Measurements from ENCODE around the gene SMIM32. TPM values are rescaled to one million over a fixed set of nuclear protein-coding genes. Genes with fewer than 3 reads are reported as not detected.

Gene SMIM32
- total and polyA plus RNA-seq, 7 donors: 0.06 to 0.82 (median 0.23) TPM; not detected in 3

DNA sequence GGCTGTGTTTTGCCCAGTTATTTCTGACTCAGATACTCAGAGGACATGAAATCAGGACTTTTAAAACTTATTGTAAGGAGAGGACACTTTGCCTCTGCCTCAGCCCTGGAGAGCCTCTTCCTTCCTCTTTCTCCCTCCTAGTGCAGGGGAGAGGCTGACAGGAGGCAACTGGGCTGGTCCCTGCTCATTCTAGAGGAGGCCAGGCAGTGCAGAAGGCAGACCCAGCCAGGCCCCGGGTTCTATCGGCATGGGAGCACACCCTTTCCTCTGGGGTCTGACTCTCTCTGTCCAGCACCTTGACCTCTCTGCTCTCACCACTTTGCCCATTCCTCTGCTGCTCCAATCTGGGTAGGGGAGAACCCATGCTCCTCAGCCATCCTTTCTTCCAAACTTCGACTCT lies 16.0 kb upstream of the SMIM32 start:
- no peak for ATAC-seq
- intact Hi-C loops (cut with DNase I): no loop called here
- TF ChIP-seq, protein P1, sequence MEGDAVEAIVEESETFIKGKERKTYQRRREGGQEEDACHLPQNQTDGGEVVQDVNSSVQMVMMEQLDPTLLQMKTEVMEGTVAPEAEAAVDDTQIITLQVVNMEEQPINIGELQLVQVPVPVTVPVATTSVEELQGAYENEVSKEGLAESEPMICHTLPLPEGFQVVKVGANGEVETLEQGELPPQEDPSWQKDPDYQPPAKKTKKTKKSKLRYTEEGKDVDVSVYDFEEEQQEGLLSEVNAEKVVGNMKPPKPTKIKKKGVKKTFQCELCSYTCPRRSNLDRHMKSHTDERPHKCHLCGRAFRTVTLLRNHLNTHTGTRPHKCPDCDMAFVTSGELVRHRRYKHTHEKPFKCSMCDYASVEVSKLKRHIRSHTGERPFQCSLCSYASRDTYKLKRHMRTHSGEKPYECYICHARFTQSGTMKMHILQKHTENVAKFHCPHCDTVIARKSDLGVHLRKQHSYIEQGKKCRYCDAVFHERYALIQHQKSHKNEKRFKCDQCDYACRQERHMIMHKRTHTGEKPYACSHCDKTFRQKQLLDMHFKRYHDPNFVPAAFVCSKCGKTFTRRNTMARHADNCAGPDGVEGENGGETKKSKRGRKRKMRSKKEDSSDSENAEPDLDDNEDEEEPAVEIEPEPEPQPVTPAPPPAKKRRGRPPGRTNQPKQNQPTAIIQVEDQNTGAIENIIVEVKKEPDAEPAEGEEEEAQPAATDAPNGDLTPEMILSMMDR (IDR thresholded peaks at IDR 0.05): no peak

GRCh38 chr5:136207631-136208030 lies 14.7 kb upstream of the SMIM32 start:
- DNase-seq: no peak
- Histone ChIP-seq H3K4me3 (no peak overlapping the region), H3K4me1 (no peaks in the 10 kb centered on the region), H3K9me3 (peaks cover 3% of the 10 kb centered on the region), H3K27ac (no peak overlapping the region), H3K36me3 (ENCODE audit: insufficient read depth in 1 of 2, low read depth in 1 of 2) (no peaks in the 10 kb centered on the region), H3K27me3 (ENCODE audit: insufficient read depth in 3 of 3, low read length in 2 of 3) (peaks cover 0 to 4% (median 0%) of the 10 kb centered on the region in 3 donors)
- no peak for ATAC-seq
- intact Hi-C loops (cut with DNase I): no loop called here
- TF ChIP-seq, protein P1 (IDR thresholded peaks at IDR 0.05): no peak
- 84 to 97% (median 85%) methylated on average over 7 of the region's 7 CpGs for WGBS, 3 donors

More for the DNA sequence above, 16.0 kb upstream of the SMIM32 start:
- H3K27me3 ChIP-seq (ENCODE audit: insufficient read depth in 3 of 3, low read length in 2 of 3): peaks cover 0 to 6% (median 0%) of the 10 kb centered on the region in 3 donors
- DNase-seq: no peak
- no peak overlapping the region for H3K27ac ChIP-seq
- no peak overlapping the region for H3K4me3 ChIP-seq
- WGBS, 3 donors: 55 to 77% (median 70%) methylated on average over 3 of the region's 3 CpGs
- peaks cover 3% of the 10 kb centered on the region for H3K9me3 ChIP-seq
- no peaks in the 10 kb centered on the region for H3K4me1 ChIP-seq
- H3K36me3 ChIP-seq (ENCODE audit: insufficient read depth in 1 of 2, low read depth in 1 of 2): no peaks in the 10 kb centered on the region

DNA sequence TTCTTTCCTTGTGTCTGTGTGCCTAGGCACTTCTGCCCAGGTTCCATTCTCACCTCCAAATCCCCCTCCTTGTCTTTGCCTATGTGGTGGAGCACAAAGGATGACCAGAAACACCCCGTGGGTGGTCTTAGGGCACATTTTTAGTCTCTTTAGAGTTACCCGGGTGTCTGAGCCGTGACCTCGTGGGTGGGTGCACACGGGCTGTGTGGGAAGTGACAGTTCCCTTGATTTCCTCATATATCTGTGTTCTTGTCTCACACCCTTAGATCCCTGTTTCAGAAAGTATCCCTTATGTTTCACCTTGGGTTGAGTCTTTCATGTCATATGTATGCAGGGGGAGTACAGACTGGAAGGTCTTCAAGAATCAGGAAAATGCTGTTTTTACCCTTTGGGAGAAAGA lies 13.4 kb upstream of the SMIM32 start:
- no peak for DNase-seq
- Histone ChIP-seq H3K27ac (no peak overlapping the region), H3K4me3 (no peak overlapping the region), H3K4me1 (no peaks in the 10 kb centered on the region), H3K36me3 (ENCODE audit: insufficient read depth in 1 of 2, low read depth in 1 of 2) (no peaks in the 10 kb centered on the region), H3K27me3 (ENCODE audit: insufficient read depth in 3 of 3, low read length in 2 of 3) (peaks cover 0 to 4% (median 0%) of the 10 kb centered on the region in 3 donors), H3K9me3 (peaks cover 3% of the 10 kb centered on the region)
- ATAC-seq: no peak
- 73 to 84% (median 78%) methylated on average over 5 of the region's 5 CpGs for WGBS, 3 donors
- TF ChIP-seq, protein P1 (IDR thresholded peaks at IDR 0.05): no peak
- intact Hi-C loops (cut with DNase I): no loop called here

- H3K36me3 ChIP-seq (ENCODE audit: insufficient read depth in 1 of 2, low read depth in 1 of 2): no peaks in the 10 kb centered on the region
- no peak overlapping the region for H3K4me3 ChIP-seq
- ATAC-seq (no peak), DNase-seq (no peak)
- H3K27ac ChIP-seq: no peak overlapping the region
- 69 to 76% (median 72%) methylated on average over 4 of the region's 4 CpGs for WGBS, 3 donors
- H3K27me3 ChIP-seq (ENCODE audit: insufficient read depth in 3 of 3, low read length in 2 of 3): peaks cover 0 to 4% (median 0%) of the 10 kb centered on the region in 3 donors
- intact Hi-C loops (cut with DNase I): no loop called here
- H3K4me1 ChIP-seq: no peaks in the 10 kb centered on the region
- H3K9me3 ChIP-seq: peaks cover 3% of the 10 kb centered on the region
- TF ChIP-seq, protein P1 (IDR thresholded peaks at IDR 0.05): no peak
Measured at GRCh38 chr5:136205941-136206340, 13.0 kb upstream of the SMIM32 start.

GRCh38 chr5:136205061-136205702 lies 12.2 kb upstream of the SMIM32 start:
- Histone ChIP-seq H3K4me3 (no peak overlapping the region), H3K27me3 (ENCODE audit: insufficient read depth in 3 of 3, low read length in 2 of 3) (peaks cover 0 to 4% (median 0%) of the 10 kb centered on the region in 3 donors), H3K9me3 (peaks cover 3% of the 10 kb centered on the region), H3K36me3 (ENCODE audit: insufficient read depth in 1 of 2, low read depth in 1 of 2) (no peaks in the 10 kb centered on the region), H3K4me1 (no peaks in the 10 kb centered on the region), H3K27ac (no peak overlapping the region)
- intact Hi-C loops (cut with DNase I): no loop called here
- no peak for DNase-seq
- no peak for ATAC-seq
- TF ChIP-seq, protein P1 (IDR thresholded peaks at IDR 0.05): no peak
- 94 to 95% (median 95%) methylated on average over 8 of the region's 8 CpGs for WGBS, 3 donors

Data from psoas muscle (tissue), 8 donors.